Upper lobe of left lung (tissue), 4 donors: ENCODE data around the gene CACNA1D.

Source experiments
- POLR2AphosphoS5 ChIP-seq, 2 donors: sonication (generic); formaldehyde crosslinking; IDR thresholded peaks; one replicate each; pipeline ENCODE4 v1.5.1; 2017; ENCODE audit warnings: antibody characterized with exemption in 2 of 2
- TF ChIP-seq, protein P1 (sequence below), 6 experiments: fragments of 450-650 bp in 4 of 6; fragments of 200-600 bp in 2 of 6; sonication (generic) in 2 of 6; IDR thresholded peaks; one replicate each; pipeline ENCODE4 v1.5.1; 2016 to 2019; ENCODE audit warnings: antibody characterized with exemption in 6 of 6

DNA sequence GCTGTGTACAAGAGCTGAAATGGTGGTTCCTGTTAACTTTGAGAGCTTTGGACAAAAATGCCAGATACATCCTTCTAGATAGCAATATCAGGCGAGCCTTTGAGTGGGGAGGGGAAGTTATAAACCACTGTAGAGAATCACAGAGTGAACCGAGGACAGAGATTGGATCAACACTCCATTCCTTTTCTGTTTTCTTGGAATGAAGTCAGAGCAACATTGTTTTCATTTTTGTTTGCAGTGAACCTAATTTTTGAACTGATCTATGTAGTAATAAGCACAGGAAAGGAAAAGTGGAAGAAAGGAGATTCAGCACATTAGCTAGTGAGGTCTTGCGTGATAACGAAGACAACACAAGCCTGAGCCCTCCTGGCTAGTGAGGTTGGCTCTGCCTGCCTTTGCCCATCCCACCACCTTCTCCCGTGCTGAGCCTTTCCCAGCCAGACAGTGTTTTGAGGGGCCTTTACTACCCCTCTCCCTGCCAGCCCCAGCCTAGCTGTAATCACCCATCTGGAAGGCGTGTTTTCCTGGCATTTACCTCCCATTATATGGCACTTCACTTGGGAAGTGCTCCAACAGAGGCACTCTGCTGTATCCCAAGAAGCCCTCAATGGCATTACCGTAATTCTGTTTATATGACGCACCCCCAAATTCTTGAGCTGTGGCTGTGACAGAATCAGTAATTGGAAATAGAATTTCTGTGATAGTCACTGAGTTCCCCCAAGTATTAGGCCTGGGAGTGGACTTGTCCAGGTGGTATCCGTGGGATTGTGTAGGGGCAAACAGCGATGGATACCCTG is 129.8 kb downstream of the CACNA1D start:
- TF ChIP-seq, protein P1, sequence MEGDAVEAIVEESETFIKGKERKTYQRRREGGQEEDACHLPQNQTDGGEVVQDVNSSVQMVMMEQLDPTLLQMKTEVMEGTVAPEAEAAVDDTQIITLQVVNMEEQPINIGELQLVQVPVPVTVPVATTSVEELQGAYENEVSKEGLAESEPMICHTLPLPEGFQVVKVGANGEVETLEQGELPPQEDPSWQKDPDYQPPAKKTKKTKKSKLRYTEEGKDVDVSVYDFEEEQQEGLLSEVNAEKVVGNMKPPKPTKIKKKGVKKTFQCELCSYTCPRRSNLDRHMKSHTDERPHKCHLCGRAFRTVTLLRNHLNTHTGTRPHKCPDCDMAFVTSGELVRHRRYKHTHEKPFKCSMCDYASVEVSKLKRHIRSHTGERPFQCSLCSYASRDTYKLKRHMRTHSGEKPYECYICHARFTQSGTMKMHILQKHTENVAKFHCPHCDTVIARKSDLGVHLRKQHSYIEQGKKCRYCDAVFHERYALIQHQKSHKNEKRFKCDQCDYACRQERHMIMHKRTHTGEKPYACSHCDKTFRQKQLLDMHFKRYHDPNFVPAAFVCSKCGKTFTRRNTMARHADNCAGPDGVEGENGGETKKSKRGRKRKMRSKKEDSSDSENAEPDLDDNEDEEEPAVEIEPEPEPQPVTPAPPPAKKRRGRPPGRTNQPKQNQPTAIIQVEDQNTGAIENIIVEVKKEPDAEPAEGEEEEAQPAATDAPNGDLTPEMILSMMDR (IDR thresholded peaks at IDR 0.05) = no peak
- TF ChIP-seq POLR2AphosphoS5 (IDR thresholded peaks at IDR 0.05) = no peak
